Ovary (tissue), 9 donors: ENCODE results near the gene BIN1. TPM values are rescaled to one million over a fixed set of nuclear protein-coding genes. Genes with fewer than 3 reads are reported as not detected.

ENCODE experiments used
- DNase-seq, 5 donors: peaks; one replicate each; pipeline ENCODE4 v3.0.0-alpha.2; 2019 to 2020
- H3K27ac ChIP-seq, 2 donors: fragments of 200-600 bp; one replicate each; pipeline versions ENCODE4 v1.5.1 to v1.8.0; 2019 to 2022
- H3K27me3 ChIP-seq: fragments of 200-600 bp; one replicate; pipeline ENCODE4 v1.8.0; 2022
- H3K36me3 ChIP-seq: fragments of 200-600 bp; sonication (generic); one replicate; pipeline ENCODE4 v1.5.1; 2019
- H3K4me1 ChIP-seq: one replicate; pipeline ENCODE4 v1.8.1; 2013; ENCODE audit warnings: mild to moderate bottlenecking, moderate library complexity; ENCODE audit not compliant: insufficient read depth
- H3K4me3 ChIP-seq: fragments of 200-600 bp; sonication (generic); one replicate; pipeline ENCODE4 v1.5.1; 2017
- H3K9me3 ChIP-seq, 2 donors: fragments of 200-600 bp in 1 of 2; sonication (generic) in 1 of 2; one replicate each; pipeline versions ENCODE4 v1.5.1 to v1.8.1; 2013 to 2019; ENCODE audit warnings: mild to moderate bottlenecking in 1 of 2, moderate library complexity in 1 of 2
- EP300 ChIP-seq: sonication (generic); formaldehyde crosslinking; IDR thresholded peaks from one replicate; pipeline ENCODE4 v1.6.1; 2017; ENCODE audit warnings: antibody characterized with exemption
- POLR2A ChIP-seq: fragments of 450-650 bp; IDR thresholded peaks from one replicate; pipeline ENCODE4 v1.6.1; 2017; ENCODE audit warnings: antibody characterized with exemption, mild to moderate bottlenecking, moderate library complexity
- WGBS, 3 donors: extraction: QIAGEN DNeasy Blood & Tissue Kit in 1 of 3; methylation state at CpG; one replicate each; pipeline versions ENCODE4 v1.1.5 to v1.1.7; 2013 to 2017; 5-methylcytosine and 5-hydroxymethylcytosine counted together
- intact Hi-C, 4 donors: fragments of 100-400 bp; cut with DNase I; formaldehyde crosslinking; loops; one replicate each; pipeline versions ENCODE4 v1.11.0 to v1.15.1; 2022 to 2023
- polyA plus RNA-seq, 2 donors: library from polyadenylated mRNA; stranded (reverse); fragments of 200-250 nt in 1 of 2; fragments of 350-450 nt in 1 of 2; fragmentation: Illumina TruSeq in 1 of 2; extraction: RNeasy Lipid Tissue Mini Kit (QIAGEN cat#74804) in 1 of 2; gene quantifications; one replicate each; pipeline ENCODE4 v1.2.3, GENCODE V29; 2013 to 2014
- total RNA-seq, 7 donors: library from RNA; depleted of rRNA in 2 of 7; stranded (reverse); fragments of >200 nt in 2 of 7; fragmentation: NEBNext Ultra II Directional in 3 of 7; extraction: Animal tissue kit (Norgen Biotek cat#: 25700) in 3 of 7; gene quantifications; one replicate each; pipeline versions ENCODE4 v1.1.0 to v1.2.4, GENCODE V29; 2016 to 2023
- TF ChIP-seq, protein P1 (sequence below), 3 donors: fragments of 450-650 bp in 2 of 3; fragments of 200-600 bp in 1 of 3; IDR thresholded peaks; one replicate each; pipeline versions ENCODE4 v1.5.1 to v1.8.0; 2016 to 2022; ENCODE audit warnings: antibody characterized with exemption in 3 of 3, mild to moderate bottlenecking in 1 of 3
- donor health status: DM: no; HTN: no; CAD: no; lungs with moderate emphysema.
- donor health status: DM: no; HTN: no; CAD: no.
- donor health status: Bipolar disorder and iron deficiency.
- donor health status: DM: yes; HTN: yes; CAD: no.
- donor health status: DM: no; HTN: no; CAD: no.
- donor health status: DM: yes; HTN: yes; CAD: no.

BIN1 gene
- total and polyA plus RNA-seq, 9 donors, result 16.7 to 77.3 (median 54.0) TPM

DNA sequence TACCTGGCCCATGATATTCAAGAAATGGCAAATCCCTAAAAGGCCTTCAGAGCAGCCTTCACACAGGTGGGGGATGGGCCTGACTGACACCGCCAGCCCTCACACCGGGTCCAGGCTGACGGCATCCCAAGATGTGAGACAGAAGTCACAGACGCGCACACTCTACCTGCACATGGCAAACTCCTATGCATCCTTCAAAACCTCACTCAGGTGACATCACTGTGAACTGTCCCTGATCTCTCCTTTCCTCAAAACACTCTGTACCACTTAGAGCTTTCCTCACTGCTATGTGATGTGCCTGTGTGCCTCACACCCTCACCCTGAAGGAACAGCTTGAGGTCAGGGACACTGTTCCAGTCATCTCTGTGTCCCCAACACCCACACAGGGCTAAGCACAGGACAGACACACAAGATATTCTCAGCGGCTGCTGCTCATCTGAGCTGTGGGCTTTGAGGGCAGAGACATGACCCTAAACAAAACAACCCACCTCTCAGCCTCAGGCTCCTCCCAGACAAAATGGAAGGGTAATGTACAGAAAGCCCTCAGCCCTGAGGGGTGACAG lies 27.5 kb downstream of the BIN1 start:
- intact Hi-C loops, result no loop called here
- 83 to 90% (median 83%) methylated on average over 6 of the region's 6 CpGs for WGBS, 3 donors
- TF ChIP-seq, protein P1, sequence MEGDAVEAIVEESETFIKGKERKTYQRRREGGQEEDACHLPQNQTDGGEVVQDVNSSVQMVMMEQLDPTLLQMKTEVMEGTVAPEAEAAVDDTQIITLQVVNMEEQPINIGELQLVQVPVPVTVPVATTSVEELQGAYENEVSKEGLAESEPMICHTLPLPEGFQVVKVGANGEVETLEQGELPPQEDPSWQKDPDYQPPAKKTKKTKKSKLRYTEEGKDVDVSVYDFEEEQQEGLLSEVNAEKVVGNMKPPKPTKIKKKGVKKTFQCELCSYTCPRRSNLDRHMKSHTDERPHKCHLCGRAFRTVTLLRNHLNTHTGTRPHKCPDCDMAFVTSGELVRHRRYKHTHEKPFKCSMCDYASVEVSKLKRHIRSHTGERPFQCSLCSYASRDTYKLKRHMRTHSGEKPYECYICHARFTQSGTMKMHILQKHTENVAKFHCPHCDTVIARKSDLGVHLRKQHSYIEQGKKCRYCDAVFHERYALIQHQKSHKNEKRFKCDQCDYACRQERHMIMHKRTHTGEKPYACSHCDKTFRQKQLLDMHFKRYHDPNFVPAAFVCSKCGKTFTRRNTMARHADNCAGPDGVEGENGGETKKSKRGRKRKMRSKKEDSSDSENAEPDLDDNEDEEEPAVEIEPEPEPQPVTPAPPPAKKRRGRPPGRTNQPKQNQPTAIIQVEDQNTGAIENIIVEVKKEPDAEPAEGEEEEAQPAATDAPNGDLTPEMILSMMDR (IDR thresholded peaks at IDR 0.05), result no peak
- TF ChIP-seq POLR2A, result no peak
- Histone ChIP-seq H3K9me3 (no peaks in the 10 kb centered on the region), H3K27ac (no peak overlapping the region), H3K36me3 (no peaks in the 10 kb centered on the region), H3K4me3 (no peak overlapping the region), H3K4me1 (peaks cover 19% of the 10 kb centered on the region), H3K27me3 (no peaks in the 10 kb centered on the region)
- DNase-seq, result no peak

DNA sequence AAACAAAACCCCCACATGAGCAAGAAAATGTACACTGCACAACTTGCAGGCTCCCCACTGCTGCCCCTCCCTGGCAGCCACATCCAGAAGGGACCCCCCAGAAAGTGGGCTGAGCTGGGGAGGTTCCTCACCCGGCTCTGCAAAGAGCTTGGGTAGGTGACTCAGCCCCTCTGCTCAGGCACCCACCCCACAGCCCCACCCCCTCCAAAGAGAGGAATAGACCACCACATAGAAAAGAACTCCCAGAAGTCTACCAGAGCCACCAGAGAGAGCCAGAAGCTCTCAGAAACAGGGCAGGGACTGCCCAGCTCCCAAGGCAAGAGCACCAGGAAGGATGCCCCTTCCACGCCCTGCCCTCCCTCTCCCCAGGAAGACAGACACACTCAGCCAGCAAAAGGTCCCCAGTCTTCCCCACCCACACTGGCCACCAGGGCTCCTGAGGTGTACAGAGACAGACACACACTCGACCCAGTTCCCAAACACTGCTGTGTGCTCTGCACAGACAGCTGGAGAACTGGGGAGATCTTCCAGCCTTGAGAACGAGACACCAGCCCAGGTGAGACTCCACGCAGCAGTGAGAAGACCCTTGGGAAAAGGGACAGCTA lies 28.2 kb downstream of the BIN1 start:
- whole genome bisulfite sequencing, 3 donors, result 61 to 71% (median 66%) methylated on average over 5 of the region's 5 CpGs
- Histone ChIP-seq H3K27ac (no peak overlapping the region), H3K4me1 (peaks cover 17% of the 10 kb centered on the region), H3K9me3 (no peaks in the 10 kb centered on the region), H3K4me3 (no peak overlapping the region), H3K36me3 (no peaks in the 10 kb centered on the region), H3K27me3 (no peaks in the 10 kb centered on the region)
- TF ChIP-seq POLR2A, result no peak
- TF ChIP-seq, protein P1 (IDR thresholded peaks at IDR 0.05), result no peak
- TF ChIP-seq EP300, result no peak
- no peak for DNase-seq
- intact Hi-C loops, result no loop called here

DNA sequence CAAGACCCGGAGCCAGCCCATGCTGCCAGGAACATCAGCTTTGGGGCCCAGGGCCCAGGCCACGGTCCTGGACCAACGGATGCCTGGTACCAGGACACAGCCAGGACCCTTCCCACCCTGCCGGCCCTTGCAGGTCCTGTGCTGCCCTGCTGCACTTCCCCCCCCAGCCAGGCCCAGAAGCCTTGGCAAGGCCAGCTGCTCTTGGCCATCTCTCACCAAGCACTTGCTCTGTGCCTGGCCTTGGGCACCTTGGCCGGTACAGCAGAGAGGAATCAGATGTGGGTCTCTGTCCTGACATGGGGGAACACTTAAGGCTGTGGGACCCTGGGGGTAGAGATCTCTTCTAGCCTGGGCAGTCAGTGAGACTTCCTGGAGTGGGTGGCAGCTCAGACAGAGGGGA lies 28.9 kb downstream of the BIN1 start:
- TF ChIP-seq EP300, result no peak
- TF ChIP-seq, protein P1 (IDR thresholded peaks at IDR 0.05), result no peak
- no peak for TF ChIP-seq POLR2A
- no peaks in the 10 kb centered on the region for H3K9me3 ChIP-seq
- H3K36me3 ChIP-seq, result no peaks in the 10 kb centered on the region
- WGBS, 3 donors, result 68 to 83% (median 78%) methylated on average over 5 of the region's 5 CpGs
- DNase-seq, result no peak
- no peak overlapping the region for H3K4me3 ChIP-seq
- H3K4me1 ChIP-seq, result peaks cover 20% of the 10 kb centered on the region
- H3K27ac ChIP-seq, result no peak overlapping the region
- intact Hi-C loops, result no loop called here
- no peaks in the 10 kb centered on the region for H3K27me3 ChIP-seq

DNA sequence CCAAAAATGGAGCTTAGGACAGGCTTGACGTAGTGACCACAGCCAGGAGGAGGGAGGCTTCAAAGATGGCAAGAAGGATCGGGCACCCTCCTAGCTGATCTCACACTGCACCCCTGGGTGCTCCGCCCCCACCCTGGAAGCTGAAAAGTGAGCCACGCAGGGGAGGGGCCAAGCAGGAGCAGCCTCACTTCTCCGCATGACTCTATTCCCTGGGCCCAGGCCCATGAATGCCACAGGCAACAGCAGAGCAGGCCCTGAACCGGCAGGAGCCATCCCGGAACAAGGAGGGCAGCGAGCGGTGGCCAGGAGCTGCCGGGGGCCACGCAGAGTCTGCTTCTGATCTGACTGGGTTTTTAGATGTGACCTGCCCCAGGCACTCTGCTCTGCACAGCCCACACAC lies 30.0 kb downstream of the BIN1 start:
- Histone ChIP-seq H3K36me3 (no peaks in the 10 kb centered on the region), H3K27me3 (no peaks in the 10 kb centered on the region), H3K4me3 (no peak overlapping the region), H3K27ac (no peak overlapping the region), H3K4me1 (peaks cover 17% of the 10 kb centered on the region), H3K9me3 (no peaks in the 10 kb centered on the region)
- DNase-seq, result no peak
- TF ChIP-seq, protein P1 (IDR thresholded peaks at IDR 0.05), result no peak
- TF ChIP-seq POLR2A, result no peak
- TF ChIP-seq EP300, result no peak
- WGBS, 3 donors, result 71 to 88% (median 78%) methylated on average over 11 of the region's 11 CpGs
- intact Hi-C loops, result no loop called here
